HG03108 (cell line): ENCODE measurements around the gene TMEM108.

Experiments
- ATAC-seq: cut with Tn5 transposase; IDR thresholded peaks from one replicate; pipeline ENCODE4 v1.9.1; 2021; ENCODE audit warnings: moderate library complexity; ENCODE audit not compliant: unreplicated experiment

Gene TMEM108

DNA sequence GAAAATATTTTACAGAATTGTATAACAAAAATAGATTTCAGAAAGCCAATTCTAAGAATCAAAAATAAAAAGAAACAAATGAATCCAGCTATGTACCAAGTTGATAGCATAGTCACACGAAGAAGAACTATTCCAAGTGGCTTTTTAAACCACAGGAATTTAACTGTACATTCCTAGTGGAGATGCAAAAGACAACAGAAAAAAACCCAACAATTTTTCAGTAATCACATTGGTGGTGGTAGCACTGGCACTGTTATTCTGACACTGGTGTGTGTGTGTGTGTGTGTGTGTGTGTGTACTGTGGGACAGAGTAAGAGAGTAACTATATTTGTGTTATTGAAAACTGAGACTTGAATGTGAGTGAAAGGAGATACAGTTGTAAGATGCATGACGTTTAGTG, 370.8 kb downstream of the TMEM108 start:
- no peak for ATAC-seq

DNA sequence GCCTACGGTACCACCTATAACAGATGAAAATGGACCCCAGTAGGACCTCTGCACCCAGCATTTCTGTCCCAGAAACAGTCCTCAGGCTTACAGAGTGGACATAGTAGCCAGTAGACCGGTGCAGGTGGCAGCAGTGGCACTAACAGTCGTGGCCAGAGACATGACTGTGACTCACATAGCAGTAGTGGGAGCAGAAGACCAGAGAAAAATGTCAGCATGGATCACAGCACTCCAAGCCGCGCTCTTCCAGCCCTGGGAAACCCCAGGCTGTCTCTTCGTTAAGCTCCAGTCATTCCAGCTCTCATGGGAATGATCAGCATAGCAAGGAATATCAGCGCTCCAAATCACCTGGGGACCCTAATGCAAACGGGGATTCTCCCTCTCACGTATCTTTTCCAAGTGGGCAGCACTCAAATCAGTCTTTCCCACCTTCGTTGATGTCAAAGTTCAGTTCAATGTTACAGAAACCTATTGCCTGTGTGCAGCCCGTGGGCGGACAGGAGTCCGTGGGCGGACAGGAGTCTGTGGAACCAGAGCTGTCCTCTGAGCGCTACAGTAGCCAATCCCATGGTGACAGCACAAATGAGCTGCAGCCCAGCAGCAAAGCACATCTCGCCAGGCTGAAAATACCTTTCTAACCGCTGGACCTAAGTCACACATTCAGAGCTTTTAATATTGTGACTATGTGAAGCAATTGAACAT, 372.2 kb downstream of the TMEM108 start:
- ATAC-seq: no peak

DNA sequence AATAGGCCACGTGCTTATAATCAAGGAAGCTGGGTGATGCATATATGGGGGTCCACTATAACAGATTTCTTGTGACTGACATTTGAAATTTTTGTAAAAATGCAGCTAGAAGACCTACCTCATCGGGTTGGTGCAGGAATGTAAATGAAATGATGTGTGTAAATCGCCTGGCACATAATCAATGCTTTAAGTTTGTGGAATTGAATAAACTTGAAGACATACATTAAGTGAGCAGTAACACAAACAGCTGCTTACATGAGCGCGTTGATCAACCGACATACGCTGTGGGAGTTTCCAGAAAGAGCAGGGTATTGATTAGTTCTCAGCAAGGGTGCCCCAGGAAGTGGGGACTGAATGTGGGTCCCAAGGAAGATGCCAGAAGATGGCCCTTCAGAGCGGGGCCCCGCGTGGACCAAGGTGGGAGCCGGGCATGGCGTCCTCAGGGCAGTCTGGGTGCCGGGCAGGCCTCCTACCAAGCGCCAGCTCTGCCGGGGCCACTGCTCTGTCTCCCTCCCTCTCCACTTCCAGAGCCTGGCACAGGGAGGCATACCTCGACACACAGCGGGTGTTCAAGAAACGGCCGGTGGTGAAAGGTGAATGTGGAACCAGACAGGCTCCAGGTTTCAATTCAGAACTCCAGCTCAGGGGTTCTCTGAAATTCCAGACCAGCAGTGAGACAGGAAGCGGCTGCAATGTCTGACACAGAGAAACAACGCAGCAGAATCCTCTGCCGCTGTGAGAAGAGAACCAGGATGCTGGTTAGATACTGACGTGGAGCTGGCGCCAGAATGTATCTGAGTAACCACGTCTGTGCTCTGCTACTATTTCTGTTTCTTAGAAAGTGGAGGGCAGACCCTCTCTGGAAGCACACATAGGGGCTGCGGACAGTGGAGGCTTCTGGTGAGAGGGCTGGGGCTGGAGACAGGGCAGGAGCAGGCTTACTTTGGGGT, 374.3 kb downstream of the TMEM108 start:
- no peak for ATAC-seq

DNA sequence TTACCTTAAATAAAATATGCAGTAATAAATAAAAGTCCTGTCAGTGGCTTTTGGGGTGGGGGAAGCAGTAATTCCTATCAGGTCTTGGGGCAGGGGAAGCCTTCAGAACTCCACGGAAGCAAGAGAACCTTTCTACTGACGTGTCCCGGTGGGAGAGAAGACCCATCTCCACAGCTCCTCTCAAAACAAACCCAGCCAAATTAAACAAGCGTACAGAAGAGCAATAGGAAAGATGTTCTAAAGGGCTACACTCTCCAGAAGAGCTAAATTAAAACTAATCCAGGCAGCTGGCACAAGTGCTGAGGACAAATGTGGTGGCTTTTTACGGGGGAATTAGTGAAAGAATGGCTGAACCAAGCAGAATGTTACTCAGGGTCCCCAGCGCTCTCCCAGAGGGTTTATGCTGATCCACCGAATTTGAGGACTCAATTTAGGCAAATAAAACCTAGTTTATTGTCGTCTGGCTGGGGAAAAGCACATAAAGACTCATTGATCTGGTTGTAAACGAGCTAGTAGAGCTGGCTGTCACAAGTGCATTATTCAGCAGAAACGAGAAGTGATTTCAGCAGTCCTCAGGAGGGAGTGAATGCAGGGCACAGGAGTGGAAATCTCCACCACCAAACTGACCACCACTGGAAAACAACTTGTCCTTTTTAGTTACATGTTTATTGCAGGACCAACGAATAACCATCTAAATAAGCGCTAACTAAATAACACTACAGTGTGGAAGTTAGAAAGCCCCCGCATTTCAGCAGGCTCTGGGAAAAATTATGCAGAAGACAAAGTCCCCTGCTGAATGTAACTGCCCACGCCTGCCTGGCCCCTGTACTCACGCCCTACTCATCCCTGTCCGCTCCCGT, 375.2 kb downstream of the TMEM108 start:
- no peak for ATAC-seq

DNA sequence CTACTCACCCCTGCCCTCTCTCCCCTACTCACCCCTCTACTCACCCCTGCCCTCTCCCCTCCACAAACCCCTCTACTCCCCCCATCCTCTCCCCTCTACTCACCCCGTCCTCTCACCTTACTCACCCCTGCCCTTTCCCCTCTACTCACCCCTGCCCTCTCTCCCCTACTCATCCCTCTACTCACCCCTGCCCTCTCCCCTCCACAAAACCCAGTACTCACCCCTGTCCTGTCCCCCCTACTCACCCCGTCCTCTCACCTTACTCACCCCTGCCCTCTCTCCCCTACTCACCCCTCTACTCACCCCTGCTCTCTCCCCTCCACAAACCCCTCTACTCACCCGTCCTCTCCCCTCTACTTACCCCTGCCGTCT, 375.8 kb downstream of the TMEM108 start:
- no peak for ATAC-seq

DNA sequence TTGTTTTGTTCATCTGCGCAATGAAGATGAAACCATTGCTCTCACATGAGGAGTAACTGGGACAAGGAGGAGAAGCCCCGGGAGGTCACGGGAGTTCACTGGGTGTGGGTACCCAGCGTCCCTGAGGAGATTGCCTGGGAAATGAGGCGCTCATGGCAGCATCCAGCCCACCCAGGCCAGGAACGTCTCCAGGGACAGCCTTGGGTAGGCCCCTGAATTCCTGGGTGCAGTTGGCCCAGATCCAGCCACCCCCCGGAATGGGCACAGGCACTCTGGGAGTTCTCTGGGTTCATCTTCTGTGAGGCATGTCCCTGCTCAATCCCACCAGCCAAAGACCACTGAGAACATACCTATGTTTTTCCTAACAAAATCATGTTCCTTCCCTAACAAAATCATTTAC, 380.2 kb downstream of the TMEM108 start:
- ATAC-seq: no peak

DNA sequence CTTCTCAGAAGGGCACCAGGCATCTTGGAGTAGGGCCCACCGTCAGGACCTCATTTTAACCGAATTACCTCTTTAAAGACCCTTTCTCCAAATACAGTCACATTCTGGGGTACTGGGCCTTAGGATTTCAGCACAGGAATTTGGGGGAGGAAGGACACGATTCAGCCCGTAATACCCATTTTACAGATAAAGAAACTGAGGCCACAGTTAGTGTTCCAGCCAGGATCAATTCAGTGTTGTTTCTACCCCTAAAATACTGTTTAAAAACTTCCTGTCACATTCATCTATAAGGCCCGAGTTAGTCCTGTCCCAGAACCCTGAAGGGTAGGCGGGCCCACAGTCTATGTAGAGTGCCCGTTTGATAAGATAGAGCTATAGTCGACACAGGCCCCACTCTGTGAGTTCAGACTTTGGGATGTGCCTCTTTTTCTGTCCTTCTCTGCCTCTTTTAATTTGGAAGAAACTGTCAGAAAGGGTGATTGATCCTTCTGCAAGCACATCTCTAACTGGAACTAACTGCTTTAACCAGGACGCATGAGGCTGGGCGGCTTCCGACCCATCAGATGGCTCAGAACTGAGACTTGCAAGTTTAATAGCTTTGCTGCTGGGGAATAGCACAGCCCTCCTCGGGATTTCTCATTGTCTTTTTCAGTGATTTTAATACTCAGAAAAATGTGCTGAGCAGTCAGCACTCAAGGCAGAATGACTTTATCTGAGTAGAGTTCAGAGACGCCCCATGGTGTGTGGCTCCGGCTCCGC, 381.1 kb downstream of the TMEM108 start:
- no peak for ATAC-seq

DNA sequence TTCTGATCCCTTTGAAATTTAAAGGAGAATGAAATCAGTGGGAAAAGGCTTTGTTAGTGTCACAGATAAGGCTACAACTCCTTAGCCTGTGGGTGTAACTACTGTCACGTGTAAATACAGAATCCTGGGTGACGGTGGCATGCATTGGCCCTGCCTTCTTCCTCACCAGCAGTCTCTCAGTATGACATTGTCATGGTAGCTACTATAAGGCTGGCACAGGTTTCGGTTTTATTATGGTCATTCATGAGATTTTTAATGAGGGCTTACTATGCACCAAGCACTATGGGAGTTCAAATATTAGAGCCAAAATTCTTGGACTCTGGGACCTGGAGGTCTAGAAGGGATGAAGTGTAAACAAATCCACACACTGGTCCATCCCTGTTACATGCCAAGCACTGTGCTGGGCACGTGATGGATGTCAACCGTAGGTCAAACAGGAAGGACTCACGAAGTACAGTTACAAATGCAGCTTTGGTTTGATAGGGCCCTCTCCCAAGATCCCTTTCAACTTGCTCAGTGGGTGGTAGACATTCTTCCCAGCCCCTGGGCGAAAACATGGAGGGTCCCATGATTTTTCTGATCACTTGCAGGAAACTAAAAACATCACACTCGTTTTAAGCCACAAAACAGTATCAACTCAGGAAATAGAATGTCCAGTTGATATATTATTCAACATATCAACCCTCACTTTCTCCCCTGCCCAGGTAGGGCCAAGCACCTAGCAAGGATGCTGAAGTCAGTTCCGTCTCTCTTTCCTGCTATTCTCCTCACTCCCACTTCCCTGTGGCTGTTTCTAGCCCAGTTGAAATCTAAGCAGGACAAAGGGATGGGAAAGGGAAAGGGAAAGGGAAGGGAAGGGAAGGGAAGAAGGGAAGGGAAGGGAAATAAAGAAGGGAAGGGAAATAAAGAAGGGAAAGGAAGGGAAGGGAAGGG, 387.0 kb downstream of the TMEM108 start:
- ATAC-seq: peak; percentile 40

DNA sequence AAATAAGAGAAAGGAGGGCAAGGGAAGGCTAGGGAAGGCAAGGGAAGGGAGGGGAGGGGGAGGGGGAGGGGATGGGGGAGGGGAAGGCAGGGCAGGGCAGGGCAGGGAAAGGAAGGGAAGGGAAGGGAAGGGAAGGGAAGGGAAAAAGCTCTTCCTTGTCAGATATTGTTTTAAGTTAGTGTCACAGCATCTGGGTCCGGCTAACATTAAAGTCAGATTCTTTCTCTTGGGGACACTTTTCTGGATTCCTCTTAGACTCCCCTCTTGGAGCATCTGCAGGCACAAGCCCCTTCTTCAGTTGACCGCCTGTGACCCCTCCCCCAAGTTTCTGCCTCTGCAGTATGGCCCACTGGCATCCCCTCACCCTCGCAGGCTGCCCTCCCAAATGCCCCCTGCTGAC, 387.7 kb downstream of the TMEM108 start:
- ATAC-seq: no peak

DNA sequence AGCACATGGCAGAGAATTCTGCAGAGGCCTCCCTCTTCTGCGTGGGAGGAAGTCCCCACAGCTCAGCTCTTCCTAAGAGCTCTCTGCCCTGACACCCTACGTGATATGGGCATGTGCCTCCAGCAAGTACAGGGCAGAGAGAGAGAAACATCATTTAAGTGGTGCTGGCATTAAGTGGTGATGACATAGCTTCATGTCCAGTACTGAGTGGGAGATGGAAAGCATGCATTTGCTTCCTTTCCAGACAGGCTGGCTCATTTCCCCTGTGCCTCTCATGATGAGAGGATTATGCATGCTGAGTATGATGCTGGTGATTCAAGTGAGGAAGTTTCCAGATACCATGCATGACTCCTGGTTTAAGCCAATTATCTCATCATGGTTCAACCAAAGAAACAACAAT, 388.5 kb downstream of the TMEM108 start:
- ATAC-seq: no peak

DNA sequence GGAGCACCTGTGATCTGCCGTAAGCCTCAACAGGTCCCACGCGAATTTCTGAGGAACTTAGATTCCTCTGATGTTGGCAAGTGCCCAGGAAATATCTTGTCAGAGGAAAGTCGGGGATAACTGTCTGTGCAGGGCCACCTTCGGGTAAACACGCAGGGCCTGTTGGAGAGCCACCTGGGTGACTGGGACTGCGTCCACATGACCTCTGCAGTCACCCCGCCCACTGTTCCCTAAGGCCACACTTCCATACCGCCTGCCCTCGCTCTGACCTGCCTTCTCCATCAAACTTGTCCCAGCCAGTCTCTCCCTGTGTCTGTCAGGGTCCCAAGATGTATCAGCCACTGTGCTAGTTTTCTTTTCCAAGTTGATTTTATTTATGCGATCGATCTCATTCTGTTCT, 390.4 kb downstream of the TMEM108 start:
- ATAC-seq: no peak

DNA sequence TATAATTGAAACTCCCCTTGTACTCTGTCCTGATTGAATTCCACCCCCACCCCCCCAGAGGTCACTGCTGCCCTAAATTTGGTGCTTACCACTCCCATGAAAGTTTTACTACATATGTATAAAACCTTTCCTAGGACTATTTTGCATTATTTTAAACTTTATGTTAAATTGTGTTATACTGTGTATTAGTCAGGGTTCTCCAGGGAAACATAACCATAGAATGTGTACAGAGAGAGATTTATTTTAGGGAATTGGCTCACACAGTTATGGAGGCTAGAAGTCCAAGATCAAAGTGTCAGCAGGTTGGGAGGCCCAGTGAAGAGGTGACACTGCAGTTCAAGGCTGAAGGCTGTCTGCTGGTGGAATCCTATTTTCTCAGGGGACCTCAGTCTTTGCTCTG, 390.9 kb downstream of the TMEM108 start:
- no peak for ATAC-seq

DNA sequence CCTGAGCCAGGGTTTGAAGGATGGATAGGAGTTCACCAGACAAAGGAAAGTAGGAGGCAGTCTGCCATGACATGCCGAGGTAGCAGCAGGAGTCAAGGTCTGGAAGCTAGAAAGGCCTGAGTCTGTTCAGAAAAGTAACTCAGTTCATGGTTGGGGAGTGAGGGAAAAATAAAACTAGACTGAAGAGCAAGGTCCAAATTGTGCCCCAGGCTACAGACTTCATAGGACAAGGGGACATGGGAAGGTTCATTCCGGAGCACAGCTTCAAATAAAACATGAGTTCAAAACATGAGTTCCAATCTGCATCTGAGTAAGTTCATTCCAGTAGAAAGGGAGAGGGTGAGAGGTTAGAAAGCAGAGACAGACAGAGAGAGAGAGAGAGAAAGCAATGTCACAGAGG, 401.4 kb downstream of the TMEM108 start:
- no peak for ATAC-seq

DNA sequence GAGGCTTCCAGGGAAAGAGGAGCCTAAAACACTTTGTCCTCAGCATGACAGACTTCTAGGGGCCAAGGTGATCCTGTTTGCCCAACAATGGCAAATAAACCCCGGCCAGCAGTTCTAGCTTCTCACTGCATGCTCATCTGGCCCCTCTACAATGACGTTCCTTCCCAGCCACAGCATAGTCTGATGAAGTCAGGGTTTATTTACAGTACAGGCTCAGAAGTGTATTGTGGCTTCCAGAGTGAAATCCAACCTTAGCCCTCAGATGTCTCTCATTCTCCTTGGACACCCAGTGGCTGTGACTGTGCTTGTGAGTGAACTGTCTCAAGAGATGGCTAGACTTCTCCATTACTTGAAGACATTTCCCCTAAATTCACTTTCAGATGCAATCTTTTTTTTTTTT, 402.5 kb downstream of the TMEM108 start:
- no peak for ATAC-seq

DNA sequence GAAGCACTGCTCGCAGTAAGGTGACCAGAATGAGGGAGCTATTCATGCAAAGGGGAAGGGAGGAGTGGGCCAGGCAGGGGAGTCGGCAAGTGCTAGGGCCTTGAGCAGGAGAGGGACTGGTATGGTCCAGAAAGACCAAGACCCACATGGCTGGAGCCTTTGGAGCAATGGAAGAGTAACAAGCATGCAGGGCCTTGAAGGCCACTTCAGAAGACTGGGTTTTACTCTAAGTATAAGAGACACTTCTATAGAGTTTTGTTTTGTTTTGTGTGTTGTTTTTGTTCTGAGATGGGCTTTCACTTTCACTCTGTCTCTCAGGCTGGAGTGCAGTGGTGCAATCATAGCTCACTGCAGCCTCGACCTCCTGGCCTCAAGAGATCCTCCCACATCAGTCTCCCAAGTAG, 403.7 kb downstream of the TMEM108 start:
- peak; percentile 58 for ATAC-seq

DNA sequence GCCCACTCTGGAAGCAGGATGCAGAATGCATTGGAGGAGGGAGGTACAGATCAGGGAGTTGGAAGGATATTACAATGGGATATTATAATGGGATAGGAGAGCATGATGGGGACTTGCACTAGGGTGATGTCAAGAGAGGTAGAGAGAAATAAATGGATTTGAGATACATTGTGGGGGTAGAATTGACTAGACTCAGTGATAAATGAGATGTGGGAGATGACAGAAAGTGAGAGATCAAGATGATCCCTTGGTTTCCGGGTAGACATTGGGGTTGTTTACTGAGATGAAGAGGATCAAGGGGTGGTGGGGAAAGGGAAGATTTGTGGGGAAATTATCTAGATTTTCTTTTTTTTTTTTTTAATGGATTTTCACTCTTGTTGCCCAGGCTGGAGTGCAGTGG, 404.3 kb downstream of the TMEM108 start:
- ATAC-seq: no peak

DNA sequence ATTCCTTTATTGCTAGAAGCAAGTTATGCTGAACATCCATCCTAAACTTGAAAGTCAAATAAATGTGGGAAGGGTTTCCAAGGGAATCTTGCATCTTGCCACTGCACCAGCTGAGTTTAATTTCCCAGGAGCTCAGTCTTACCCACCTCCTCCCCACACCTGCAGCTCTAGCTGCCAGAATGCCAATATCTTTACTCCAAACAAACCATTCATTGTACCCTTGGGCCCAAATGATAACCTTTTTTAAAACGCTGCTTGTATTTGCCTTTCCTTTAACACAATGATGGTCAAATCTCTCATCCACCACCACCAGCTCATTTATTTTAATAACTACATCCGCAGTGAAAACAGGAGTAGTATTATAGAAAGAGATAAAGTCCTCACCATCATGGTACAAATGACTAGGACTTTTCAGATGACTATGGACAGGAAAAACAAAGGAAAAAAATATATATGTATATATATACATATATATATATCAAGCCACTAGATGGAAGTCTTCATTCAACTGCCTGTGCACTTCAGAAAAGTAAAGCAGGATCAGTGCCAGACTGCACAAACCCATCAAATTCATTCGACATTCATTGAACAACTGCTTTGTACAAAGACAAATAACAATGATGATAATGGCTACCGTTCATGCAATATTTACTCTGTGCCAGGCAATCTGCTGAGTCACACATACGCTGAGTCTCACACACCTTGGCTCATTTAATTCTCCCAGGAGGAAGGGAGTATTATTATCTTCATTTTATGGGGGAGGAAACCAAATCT, 405.6 kb downstream of the TMEM108 start:
- ATAC-seq: no peak

DNA sequence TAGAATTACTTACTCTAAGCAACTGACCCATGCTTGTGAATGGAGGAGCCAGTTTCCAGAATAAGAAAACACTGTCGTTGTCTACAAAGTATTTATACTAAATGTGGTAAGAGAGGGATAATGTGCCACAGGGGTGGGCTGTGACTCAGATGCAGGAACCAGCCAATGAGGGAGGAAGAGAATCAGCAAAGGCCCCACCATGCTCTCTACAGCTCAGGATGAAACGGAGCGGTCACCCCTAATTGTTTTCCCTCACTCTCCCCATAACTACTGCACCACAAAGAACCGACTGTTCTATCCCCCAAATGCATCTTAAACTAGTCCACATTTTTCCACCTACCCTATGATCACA, 406.2 kb downstream of the TMEM108 start:
- no peak for ATAC-seq

DNA sequence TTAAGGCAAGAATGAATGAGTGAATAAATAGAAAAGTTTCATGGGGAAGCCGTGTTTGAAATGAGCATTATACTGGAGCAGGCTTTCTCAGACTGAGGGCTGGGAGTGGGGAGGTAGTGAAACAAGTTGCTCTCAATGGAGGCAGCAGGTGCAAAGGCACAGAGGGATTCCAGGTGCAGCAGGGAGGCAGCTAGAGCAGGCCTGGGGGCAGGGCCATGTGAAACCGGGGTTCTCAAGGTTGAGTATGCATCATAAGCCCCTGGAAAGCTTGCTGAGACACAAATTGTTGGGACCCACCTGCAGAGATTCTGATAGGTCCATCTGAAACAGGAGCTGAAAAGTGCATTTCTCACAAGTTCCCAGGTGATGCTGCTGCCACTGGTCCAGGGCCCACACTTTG, 406.9 kb downstream of the TMEM108 start:
- ATAC-seq: no peak
